SKM-1 treated with dmso at 0.1 percent for 144 hours (cell line): Measurements from ENCODE around the gene ARHGAP44.
A peak's percentile ranks its signal among the peaks of the same experiment; 100 is the strongest.

ENCODE experiments used
- DNase-seq: peaks from one replicate; lab custom pipeline; 2025; ENCODE audit not compliant: unreplicated experiment; lab: John Stamatoyannopoulos, UW

ARHGAP44 gene

DNA sequence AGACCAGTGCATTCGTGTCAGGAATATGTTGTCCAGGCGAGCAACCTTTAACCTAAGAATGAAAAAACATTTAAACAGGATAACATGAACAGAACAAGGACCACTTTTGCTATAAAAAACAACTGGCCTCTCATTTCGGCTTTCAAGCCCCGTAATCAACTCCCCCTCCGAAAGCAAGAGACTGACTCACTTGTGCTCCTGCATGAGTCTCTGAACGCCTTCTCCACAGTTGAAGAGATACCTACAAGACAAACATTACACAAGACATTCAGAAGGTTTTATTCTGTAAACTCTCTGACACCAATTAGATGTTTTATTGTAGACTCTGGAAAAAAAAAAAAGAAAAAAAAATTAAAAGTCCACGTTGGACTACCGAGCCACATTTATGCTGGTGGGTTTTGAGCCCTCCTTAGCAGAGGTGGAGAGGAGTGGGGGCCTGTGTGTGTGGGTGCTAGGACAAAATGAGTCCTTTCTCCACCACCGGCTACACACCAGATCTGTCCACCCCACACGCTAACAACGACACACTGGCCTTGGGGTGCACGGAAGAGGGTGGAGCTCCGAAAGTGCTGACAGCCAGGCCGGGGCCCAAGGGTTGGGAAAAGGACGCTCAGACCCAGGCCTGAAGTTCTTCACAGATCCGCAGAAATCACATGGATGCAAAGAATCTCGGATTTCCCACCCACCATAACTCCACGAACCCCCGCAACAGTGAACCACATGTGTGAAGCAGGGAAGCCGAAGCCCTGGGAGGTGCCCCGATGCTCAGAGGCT, 227.8 kb downstream of the ARHGAP44 start:
- no peak for DNase-seq

DNA sequence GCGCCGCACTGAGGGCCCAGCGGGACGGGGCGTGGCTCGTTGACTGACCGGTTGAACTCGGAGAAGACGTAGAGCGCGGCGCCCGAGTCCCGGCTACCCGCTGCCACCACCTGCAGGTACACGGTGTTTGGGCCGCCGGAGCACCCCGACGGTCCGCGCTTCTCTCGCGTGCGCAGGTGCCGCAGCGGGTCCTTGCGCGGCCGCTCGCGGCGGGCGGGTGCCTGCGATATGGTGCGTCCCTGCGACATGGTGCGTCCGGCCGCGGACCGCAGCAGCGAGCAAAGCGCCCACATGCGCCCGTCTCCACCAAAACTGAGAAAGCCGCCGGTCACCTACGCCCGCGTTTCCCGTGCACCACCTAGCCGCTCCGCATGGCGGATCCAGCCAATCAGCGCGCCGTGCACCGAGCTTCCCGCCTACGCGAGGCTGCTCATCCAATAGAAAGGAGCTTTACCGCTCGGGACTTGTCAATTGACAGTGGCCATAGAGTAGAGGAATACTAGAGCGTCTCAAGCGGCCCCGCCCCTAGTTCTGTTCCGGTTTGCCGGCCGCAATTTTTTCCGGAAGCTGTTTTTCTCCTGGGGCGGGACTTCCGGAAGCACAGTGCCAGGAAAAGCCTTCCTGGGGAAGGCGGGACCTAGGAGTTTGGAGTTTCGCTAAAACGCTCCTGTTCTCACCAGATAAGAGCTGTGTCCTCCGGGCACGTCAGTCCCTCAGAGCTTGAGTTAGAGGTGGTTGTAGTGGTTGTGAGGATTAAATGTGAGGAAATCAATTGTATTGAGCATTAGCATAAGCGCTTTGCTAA, 228.6 kb downstream of the ARHGAP44 start, which contains the start of gene ELAC2:
Gene ELAC2 (minus strand): TSS at position 373 of the 805 bp plus-strand sequence. CDS start 80 bp downstream, at position 293.
- DNase-seq, result peak; percentile 77

DNA sequence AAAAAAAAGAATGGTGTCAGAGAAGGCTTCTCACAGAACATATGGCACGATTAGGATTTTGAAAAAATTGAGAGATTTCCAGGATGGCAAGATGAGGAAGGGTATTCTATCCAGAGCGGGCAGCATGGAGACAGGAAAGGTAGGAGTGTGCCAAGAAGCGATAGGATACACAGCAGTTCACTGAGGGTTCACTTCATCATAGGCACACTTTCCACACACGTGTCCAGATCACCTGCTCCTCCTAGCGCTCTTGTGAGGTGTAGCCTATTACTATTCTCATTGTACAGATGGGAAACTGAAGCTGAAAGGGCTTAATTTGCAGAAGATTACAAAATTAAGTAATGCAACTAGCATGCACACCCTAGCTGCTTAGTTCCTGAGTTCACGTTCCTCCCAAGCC, 234.7 kb downstream of the ARHGAP44 start:
- DNase-seq, result no peak

DNA sequence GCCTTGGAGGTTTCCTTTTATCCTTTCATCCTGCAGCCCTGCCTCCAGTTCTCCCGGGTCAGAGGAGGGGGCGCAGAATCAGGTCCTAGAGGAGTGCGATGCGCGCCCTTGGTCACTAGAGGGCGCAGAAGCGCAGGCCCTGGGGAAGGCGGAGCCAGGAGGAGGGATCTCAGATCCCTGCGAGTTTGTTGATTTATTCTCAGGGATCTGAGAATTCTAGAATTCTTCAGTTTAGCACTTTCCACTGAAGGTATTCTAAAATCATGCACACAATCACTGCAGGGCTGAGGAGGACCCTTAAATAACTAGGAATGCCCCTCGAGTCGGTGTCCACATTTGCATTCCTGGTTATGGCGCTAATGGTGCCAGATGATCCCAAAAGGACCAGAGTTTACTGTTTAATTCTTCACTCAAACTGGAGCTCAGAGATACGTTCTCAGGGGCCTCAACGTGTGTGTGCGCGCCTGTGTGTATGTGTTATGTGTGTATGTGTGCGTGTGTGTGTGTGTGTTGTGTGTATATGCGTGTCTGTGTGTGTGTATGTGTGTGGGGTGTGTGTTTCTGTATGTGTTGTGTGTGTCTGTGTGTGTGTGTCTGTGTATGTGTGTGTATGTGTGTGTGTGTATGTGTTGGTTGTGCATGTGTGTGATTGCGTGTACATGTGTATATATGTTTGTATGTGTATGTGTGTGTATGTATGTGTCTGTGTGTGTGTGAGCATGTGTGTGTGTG, 235.4 kb downstream of the ARHGAP44 start:
- no peak for DNase-seq

DNA sequence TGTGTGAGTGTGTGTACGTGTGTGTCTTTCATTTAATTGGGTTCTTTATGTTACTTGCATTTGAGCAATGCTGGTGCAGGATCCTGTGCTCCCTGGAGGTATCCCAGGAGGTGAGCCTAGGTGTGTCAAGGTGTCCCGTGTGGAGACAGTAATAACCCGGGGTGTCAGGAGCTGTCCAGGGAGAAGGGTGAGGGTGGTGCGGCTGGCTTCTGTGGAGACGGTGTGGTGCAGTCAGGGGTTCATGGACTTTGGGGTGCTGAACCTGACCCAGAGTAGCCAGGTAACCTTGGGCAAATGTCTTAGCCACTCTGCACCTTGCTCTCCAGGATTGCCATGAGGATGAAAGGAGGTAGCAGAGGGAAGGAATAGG, 235.9 kb downstream of the ARHGAP44 start:
- DNase-seq, result no peak

DNA sequence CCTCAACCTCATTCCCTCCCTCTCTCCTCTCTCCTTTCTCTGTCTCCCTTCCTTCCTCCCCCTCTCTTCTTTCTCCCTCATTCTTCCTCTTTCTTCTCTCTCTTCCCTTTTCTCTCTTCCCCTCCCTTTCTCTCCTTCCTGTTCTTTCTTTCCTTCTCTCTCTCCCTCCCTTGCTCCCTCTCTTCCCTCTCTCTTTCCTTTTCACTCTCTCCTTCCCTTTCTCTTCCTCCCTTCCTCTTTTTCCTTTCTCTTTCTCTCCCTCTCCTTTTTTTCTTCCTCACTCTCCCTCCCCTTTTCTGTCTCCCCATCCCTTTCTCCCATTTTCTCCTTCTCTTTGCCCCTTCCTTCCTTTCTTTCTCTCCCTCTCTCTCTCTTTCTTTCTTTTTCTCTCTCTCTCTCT, 236.4 kb downstream of the ARHGAP44 start:
- no peak for DNase-seq

DNA sequence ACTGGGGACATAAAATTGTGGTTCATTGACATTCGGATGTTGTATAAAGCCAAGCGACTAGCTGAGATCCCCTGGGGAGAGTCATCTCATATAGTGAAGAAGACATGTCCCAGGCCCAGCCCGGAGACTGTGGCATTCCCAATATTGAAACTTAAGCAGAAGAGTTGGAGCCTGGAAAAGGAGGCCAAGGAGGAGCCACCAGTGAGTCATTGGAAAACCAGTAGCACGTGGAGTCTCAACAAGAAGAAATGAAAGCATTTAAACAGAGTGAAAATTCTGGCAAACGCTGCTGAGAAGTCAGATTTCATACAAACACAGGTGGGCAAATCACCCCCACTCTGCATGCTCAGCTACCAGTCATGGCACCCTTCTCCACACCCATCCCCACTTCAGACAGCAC, 237.9 kb downstream of the ARHGAP44 start:
- DNase-seq, result no peak

DNA sequence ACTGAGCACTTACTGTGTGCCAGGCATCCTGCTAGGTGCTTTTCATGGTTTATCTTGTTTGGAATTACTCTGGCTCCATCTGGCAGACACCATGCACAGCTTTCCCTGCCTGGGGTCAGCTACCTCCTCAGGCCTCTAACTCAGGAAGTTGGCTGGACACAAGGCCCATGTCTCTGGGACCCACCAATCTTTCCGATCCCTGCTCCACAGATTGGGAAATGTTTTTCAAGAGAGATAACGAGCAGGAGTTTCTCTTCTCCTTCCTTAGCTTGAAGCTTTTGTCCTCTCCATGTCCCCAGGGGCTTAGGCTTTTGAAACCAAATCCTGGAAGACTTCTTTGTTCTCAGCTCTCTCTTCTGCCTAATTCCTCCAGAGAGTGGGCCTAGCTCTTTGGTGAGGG, 240.0 kb downstream of the ARHGAP44 start:
- no peak for DNase-seq

DNA sequence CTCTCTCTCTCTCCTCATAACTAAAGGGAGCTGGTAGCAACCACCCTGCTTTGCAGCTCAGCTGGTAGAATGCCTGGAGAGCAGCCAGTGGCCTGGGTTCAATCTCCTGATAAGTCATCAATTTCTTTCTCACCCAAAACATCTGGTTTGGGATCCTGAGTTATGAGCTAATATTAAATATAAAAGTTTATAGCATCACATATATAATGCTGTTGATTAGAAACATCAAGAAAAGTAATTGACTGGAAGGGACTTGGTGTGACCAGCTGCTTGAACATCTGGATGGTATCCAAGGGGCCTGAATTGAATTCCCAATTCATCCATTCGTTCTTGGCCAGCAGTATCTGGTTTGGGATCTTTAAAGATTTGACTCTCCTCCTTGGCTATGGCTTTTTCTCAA, 240.8 kb downstream of the ARHGAP44 start:
- no peak for DNase-seq

DNA sequence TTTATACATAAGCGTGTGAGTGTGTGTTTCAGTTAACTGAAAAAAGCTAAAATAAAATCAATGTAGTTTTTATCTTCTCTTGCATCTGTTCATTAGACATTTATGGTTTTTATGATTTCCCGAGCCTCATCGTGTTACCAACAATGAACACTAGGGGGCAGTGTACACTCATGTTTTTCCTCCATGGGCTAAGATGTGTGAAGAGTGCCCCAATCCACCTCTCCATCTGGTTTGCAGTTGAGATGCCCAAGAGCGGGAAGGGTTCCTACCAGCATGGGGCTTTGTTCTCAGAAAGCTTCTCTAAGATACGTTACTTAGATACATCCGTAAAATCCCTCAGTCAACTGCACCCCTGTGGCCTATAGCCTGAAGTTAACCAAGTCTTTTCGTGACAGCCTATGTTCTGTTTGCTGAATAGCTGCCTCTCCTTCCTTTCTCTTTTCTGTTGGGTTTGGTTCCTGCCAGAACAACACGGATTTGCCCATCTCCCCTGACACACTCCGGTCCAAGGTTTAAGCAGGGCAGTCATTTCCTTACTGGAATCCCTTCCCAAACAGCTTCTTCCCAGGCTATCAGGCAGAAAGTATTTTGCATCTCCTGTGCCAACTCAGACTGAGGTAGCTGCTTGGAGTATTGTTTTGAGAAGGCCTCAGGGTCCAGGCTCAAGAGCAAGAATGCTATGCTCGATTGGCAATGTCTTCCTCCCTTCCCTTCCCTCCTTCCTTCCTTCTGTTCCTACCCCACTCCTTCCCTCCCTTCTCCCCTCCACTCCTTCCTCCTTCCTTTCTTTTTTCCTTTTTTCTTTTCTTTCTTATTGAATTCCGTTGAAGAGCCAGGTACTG, 241.4 kb downstream of the ARHGAP44 start:
- DNase-seq, result no peak

DNA sequence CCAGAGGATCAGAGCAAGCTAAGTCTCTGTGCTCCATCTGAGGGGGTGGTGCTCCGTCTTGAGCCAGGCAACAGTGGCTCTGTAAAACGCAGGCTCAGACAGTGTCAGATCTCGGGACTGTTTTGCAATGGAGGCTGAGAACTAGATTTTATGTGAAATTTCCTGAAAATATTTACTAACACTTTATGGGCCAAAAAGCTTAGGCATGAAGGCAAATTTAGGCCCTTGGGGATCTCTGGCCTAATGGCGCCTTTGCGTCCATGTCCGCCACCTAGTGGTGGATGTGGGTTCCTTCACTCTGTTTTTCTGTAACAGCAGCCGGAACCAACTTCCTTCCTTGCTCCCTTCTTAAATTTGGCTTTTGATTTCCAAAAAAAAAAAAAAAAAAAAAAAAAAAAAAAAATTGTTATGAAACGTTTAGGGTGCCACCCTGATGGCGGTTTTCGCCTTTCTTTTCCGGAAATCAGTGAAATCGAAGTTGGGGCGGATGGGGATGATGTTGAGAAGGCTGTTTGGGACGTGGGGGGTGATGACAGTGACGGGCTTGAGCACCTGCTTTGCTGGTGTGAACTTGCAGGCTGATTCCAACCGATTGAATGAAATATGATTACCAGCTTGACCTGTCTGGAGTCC, 242.5 kb downstream of the ARHGAP44 start:
- peak; percentile 15 for DNase-seq

DNA sequence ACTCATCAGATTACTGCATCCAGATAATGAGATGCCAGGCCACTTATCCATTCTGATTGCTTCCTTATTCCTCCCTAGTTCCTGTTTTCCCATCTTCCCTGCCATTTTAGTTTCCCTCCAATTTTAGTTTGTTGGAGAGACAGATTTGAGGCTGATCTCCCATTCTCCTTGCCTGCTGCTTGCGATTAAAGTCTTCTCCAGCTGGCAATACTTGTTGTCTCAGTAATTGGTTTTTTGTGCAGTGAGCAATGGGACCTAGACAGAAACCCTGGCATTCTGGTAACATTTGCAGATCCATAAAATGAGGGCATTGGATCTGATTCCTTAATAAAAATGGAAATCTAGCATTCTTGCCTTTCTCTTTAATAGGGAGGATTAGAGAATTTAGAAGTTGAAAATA, 246.1 kb downstream of the ARHGAP44 start:
- no peak for DNase-seq

DNA sequence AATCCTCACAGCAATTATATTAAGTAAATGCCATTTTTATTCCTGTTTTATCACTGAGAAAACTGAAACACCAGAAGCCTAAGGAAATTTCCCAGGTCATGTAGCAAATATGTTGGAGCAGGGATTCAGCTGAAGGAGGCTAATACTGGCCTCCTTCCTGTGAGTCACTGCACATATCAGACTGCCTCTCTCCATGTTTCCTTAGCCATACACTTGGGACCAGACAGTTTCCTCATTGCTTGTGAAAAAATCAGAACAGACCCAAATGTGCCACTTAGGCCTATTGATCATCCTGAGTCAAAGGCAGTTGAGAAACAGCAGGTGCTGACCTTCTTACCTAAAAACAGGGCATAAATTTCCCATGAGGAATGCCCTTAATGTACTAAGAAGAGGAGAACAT, 247.5 kb downstream of the ARHGAP44 start:
- no peak for DNase-seq

DNA sequence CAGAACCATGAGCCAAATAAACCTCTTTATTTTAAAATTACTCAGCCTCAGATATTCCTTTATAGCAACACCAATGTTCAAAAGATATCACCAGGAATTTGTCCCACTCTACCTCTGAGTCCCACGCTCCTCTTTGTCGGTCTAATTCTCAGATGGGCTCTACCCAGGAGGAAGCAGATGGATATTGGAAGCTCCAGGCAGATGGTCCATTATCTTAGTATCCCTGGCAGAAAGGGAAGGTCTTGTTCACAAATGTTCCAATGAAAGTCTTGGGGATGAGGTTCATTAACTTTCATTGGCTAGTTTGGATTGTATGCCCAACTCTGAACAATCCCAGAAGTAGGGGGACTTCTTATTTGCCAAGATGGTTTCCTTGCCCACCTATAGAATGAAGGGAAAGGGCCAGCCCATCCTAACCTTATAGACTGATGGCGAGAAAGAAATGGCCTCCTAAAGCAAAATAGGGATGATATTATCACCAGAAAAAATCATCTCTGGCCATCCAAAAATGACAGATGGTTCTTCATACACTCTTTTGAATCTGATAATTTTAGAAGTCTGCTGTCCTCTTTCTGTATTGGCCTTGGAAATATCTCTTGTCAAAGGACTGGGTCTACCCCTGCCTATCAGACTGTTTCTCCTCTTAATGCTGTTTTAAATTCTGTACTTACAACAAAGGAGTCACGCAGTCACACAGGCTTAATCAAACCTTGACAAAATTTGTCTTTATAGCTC, 249.8 kb downstream of the ARHGAP44 start:
- no peak for DNase-seq
